H9 (cell line): ENCODE data around the gene SLK. TPM values are rescaled to one million over a fixed set of nuclear protein-coding genes. Genes with fewer than 3 reads are reported as not detected.

ENCODE experiments used
- DNase-seq: peaks from one replicate; pipeline ENCODE4 v3.0.0-alpha.2; 2017
- H2AFZ ChIP-seq: one replicate; pipeline ENCODE4 v1.6.1; 2013; ENCODE audit warnings: mild to moderate bottlenecking, low read length, control low read depth, moderate library complexity
- H2AK5ac ChIP-seq: 2 replicates; pipeline ENCODE4 v1.6.1; 2013; ENCODE audit warnings: low read length, control low read depth, mixed read lengths; ENCODE audit not compliant: insufficient read length
- H2BK120ac ChIP-seq: one replicate; pipeline ENCODE4 v1.6.1; 2013; ENCODE audit warnings: low read depth, mild to moderate bottlenecking, low read length, control low read depth, inconsistent platforms; ENCODE audit not compliant: poor library complexity, severe bottlenecking
- H2BK12ac ChIP-seq: 2 replicates; pipeline ENCODE4 v1.6.1; 2013; ENCODE audit warnings: low read length, control low read depth, mixed read lengths, low read depth; ENCODE audit not compliant: insufficient read length
- H2BK15ac ChIP-seq: 2 replicates; pipeline ENCODE4 v1.6.1; 2013; ENCODE audit warnings: low read depth, low read length, control low read depth
- H2BK20ac ChIP-seq: one replicate; pipeline ENCODE4 v1.6.1; 2013; ENCODE audit warnings: low read depth, mild to moderate bottlenecking, low read length, control low read depth, inconsistent platforms; ENCODE audit not compliant: poor library complexity, severe bottlenecking
- H2BK5ac ChIP-seq: 2 replicates; pipeline ENCODE4 v1.6.1; 2013; ENCODE audit warnings: low read length, control low read depth, mixed read lengths; ENCODE audit not compliant: insufficient read length
- H3K14ac ChIP-seq: 2 replicates; pipeline ENCODE4 v1.6.1; 2013; ENCODE audit warnings: low read length, control low read depth; ENCODE audit not compliant: insufficient read depth
- H3K18ac ChIP-seq: 2 replicates; pipeline ENCODE4 v1.6.1; 2013; ENCODE audit warnings: low read depth, mild to moderate bottlenecking, mixed read lengths, low read length, control low read depth; ENCODE audit not compliant: insufficient read length
- H3K23ac ChIP-seq: 2 replicates; pipeline ENCODE4 v1.6.1; 2013; ENCODE audit warnings: low read length, control low read depth, mixed read lengths, low read depth; ENCODE audit not compliant: insufficient read length
- H3K23me2 ChIP-seq: 2 replicates; pipeline ENCODE4 v1.6.1; 2013; ENCODE audit warnings: low read depth, mild to moderate bottlenecking, mixed read lengths, low read length, control low read depth; ENCODE audit not compliant: insufficient read length, poor library complexity, severe bottlenecking
- H3K27ac ChIP-seq: 2 replicates; pipeline ENCODE4 v1.5.1; 2013; ENCODE audit warnings: low read length, control low read depth, mixed read lengths, low read depth; ENCODE audit not compliant: insufficient read length
- H3K27me3 ChIP-seq: 2 replicates; pipeline ENCODE4 v1.6.1; 2013; ENCODE audit warnings: low read length, control low read depth, inconsistent platforms; ENCODE audit not compliant: insufficient read depth
- H3K4ac ChIP-seq: 2 replicates; pipeline ENCODE4 v1.6.1; 2013; ENCODE audit warnings: low read depth, mild to moderate bottlenecking, control low read depth, inconsistent platforms, low read length, moderate library complexity
- H3K4me1 ChIP-seq: 2 replicates; pipeline ENCODE4 v1.6.1; 2013; ENCODE audit warnings: low read length, control low read depth, inconsistent platforms; ENCODE audit not compliant: insufficient read depth
- H3K4me2 ChIP-seq: 2 replicates; pipeline ENCODE4 v1.6.1; 2013; ENCODE audit warnings: low read length, control low read depth, mixed read lengths; ENCODE audit not compliant: insufficient read length, insufficient read depth
- H3K56ac ChIP-seq: 2 replicates; pipeline ENCODE4 v1.6.1; 2013; ENCODE audit warnings: low read depth, mild to moderate bottlenecking, mixed read lengths, low read length, control low read depth; ENCODE audit not compliant: insufficient read length
- H3K79me1 ChIP-seq: 2 replicates; pipeline ENCODE4 v1.6.1; 2013; ENCODE audit warnings: low read depth, mild to moderate bottlenecking, moderate library complexity, low read length, control low read depth, inconsistent platforms; ENCODE audit not compliant: insufficient read depth, poor library complexity, severe bottlenecking
- H3K79me2 ChIP-seq: 2 replicates; pipeline ENCODE4 v1.6.1; 2013; ENCODE audit warnings: low read length, control low read depth, inconsistent platforms; ENCODE audit not compliant: insufficient read depth
- H3K9ac ChIP-seq: 2 replicates; pipeline ENCODE4 v1.6.1; 2013; ENCODE audit warnings: low read length, control low read depth, mixed read lengths; ENCODE audit not compliant: insufficient read length; ENCODE audit errors: extremely low read depth
- H3K9me3 ChIP-seq: one replicate; pipeline ENCODE4 v1.6.1; 2013; ENCODE audit warnings: low read depth, low read length, inconsistent platforms; ENCODE audit not compliant: control insufficient read depth
- H3T11ph ChIP-seq: one replicate; pipeline ENCODE4 v1.6.1; 2013; ENCODE audit warnings: mild to moderate bottlenecking, low read length, control low read depth, inconsistent platforms
- H4K20me1 ChIP-seq: one replicate; pipeline ENCODE4 v1.6.1; 2013; ENCODE audit not compliant: control insufficient read depth, insufficient read length, insufficient read depth
- H4K5ac ChIP-seq: 2 replicates; pipeline ENCODE4 v1.6.1; 2013; ENCODE audit warnings: low read depth, mild to moderate bottlenecking, mixed read lengths, low read length, control low read depth; ENCODE audit not compliant: insufficient read length
- H4K8ac ChIP-seq: replicated peaks from 2 replicates; pipeline ENCODE4 v1.6.1; 2013; ENCODE audit warnings: low read length, control low read depth, mixed read lengths, low read depth; ENCODE audit not compliant: insufficient read length
- H4K91ac ChIP-seq: 2 replicates; pipeline ENCODE4 v1.6.1; 2013; ENCODE audit warnings: low read depth, mild to moderate bottlenecking, moderate library complexity, mixed read lengths, low read length, control low read depth; ENCODE audit not compliant: insufficient read length
- H3K27ac Mint-ChIP-seq, 3 experiments: 2 replicates in 2 of 3; 3 replicates in 1 of 3; pipeline ENCODE4 v1.8.0; 2020 to 2021; ENCODE audit warnings: mixed read lengths in 3 of 3, mild to moderate bottlenecking in 1 of 3, moderate library complexity in 1 of 3
- H3K27me3 Mint-ChIP-seq: 2 replicates; pipeline ENCODE4 v1.8.0; 2021; ENCODE audit warnings: low read depth, mild to moderate bottlenecking, moderate library complexity, mixed read lengths
- H3K36me3 Mint-ChIP-seq, 3 experiments: 2 replicates in 2 of 3; 3 replicates in 1 of 3; pipeline ENCODE4 v1.8.0; 2020 to 2021; ENCODE audit warnings: low read depth in 3 of 3, mixed read lengths in 3 of 3; ENCODE audit not compliant: insufficient read depth in 1 of 3
- H3K4me1 Mint-ChIP-seq, 2 experiments: 2 replicates each; pipeline ENCODE4 v1.8.0; 2020; ENCODE audit warnings: mixed read lengths in 2 of 2
- H3K4me3 Mint-ChIP-seq, 2 experiments: 2 replicates in 1 of 2; 3 replicates in 1 of 2; pipeline ENCODE4 v1.8.0; 2020 to 2021; ENCODE audit warnings: mild to moderate bottlenecking in 2 of 2, mixed read lengths in 2 of 2, moderate library complexity in 1 of 2
- H3K9me3 Mint-ChIP-seq, 2 experiments: 2 replicates in 1 of 2; 3 replicates in 1 of 2; pipeline ENCODE4 v1.8.0; 2020; ENCODE audit warnings: mild to moderate bottlenecking in 2 of 2, mixed read lengths in 2 of 2, moderate library complexity in 1 of 2
- CTCF ChIP-seq: fragments of 200-600 bp; sonication (generic); conservative IDR thresholded peaks from 3 replicates; pipeline ENCODE4 v1.8.0; 2021; ENCODE audit warnings: antibody characterized with exemption, mild to moderate bottlenecking
- whole genome bisulfite sequencing: extraction: QIAGEN DNeasy Blood & Tissue Kit; methylation state at CpG from one replicate; pipeline ENCODE4 v1.1.7; 2013; ENCODE audit warnings: missing lambda C conversion rate, low lambda C conversion rate, mixed read lengths; ENCODE audit not compliant: insufficient read length; ENCODE audit errors: extremely low coverage; 5-methylcytosine and 5-hydroxymethylcytosine counted together
- total RNA-seq: library from RNA; stranded (reverse); gene quantifications from 2 replicates; pipeline ENCODE4 v1.2.1, GENCODE V29; 2021

SLK gene
- total RNA-seq, 1 experiment from 2014 or later, result 21.0 TPM

- no peaks in the 10 kb centered on the region for H3K9me3 Mint-ChIP-seq
- Histone ChIP-seq H3K4ac (no peak overlapping the region), H2BK15ac (no peak overlapping the region), H2BK120ac (no peak overlapping the region), H2BK20ac (no peak overlapping the region), H2BK5ac (no peak overlapping the region), H3K79me1 (no peaks in the 10 kb centered on the region), H3K4me2 (no peak overlapping the region), H2BK12ac (no peak overlapping the region), H3K27ac (no peak overlapping the region), H3K56ac (no peak overlapping the region), H3K79me2 (no peaks in the 10 kb centered on the region), H3K4me1 (peaks cover 4% of the 10 kb centered on the region; the same call in 1 of the 2 replicates), H4K91ac (no peak overlapping the region), H3T11ph (no peak overlapping the region), H3K23ac (no peak overlapping the region), H2AFZ (no peak overlapping the region), H3K9ac (no peak overlapping the region), H2AK5ac (no peak overlapping the region), H4K5ac (no peak overlapping the region), H3K14ac (no peak overlapping the region), H3K9me3 (no peaks in the 10 kb centered on the region), H4K20me1 (no peaks in the 10 kb centered on the region), H3K18ac (no peak overlapping the region), H3K27me3 (no peaks in the 10 kb centered on the region), H3K23me2 (no peaks in the 10 kb centered on the region), H4K8ac (no peak overlapping the region)
- DNase-seq, result no peak
- H3K4me1 Mint-ChIP-seq, result peaks cover 10 to 14% of the 10 kb centered on the region in 2 experiments
- no peak for TF ChIP-seq CTCF
- no peaks in the 10 kb centered on the region; the same call in 1 of the 2 replicates for H3K27me3 Mint-ChIP-seq
- no peaks in the 10 kb centered on the region for H3K36me3 Mint-ChIP-seq
- H3K4me3 Mint-ChIP-seq, result no peak overlapping the region
- WGBS, result no CpG with 5 or more reads among the region's 6 CpGs
- H3K27ac Mint-ChIP-seq, result no peak overlapping the region; a peak in 1 of 7 replicates
These were observed 107.6 kb downstream of the SLK start for GRCh38 chr10:104074505-104074904.
